Chondrocyte (in vitro differentiated cells): ENCODE measurements around the gene CDR2. TPM values are rescaled to one million over a fixed set of nuclear protein-coding genes. Genes with fewer than 3 reads are reported as not detected.

ENCODE experiments used
- DNase-seq: peaks from one replicate; pipeline ENCODE4 v3.0.0; 2021; ENCODE audit warnings: mixed read lengths, low spot score
- H3K27ac Mint-ChIP-seq: one replicate; pipeline ENCODE4 v1.8.0; 2021; ENCODE audit warnings: mild to moderate bottlenecking, moderate library complexity, mixed read lengths; ENCODE audit not compliant: unreplicated experiment
- H3K27me3 Mint-ChIP-seq: 2 replicates; pipeline ENCODE4 v1.8.0; 2021; ENCODE audit warnings: low read depth, mixed read lengths
- H3K36me3 Mint-ChIP-seq: 2 replicates; pipeline ENCODE4 v1.8.0; 2021; ENCODE audit warnings: low read depth, mixed read lengths
- H3K4me1 Mint-ChIP-seq: 2 replicates; pipeline ENCODE4 v1.8.0; 2021; ENCODE audit warnings: low read depth, mild to moderate bottlenecking, mixed read lengths
- H3K4me3 Mint-ChIP-seq: one replicate; pipeline ENCODE4 v1.8.0; 2021; ENCODE audit warnings: mild to moderate bottlenecking, moderate library complexity, mixed read lengths; ENCODE audit not compliant: unreplicated experiment
- H3K9me3 Mint-ChIP-seq: 2 replicates; pipeline ENCODE4 v1.8.0; 2021; ENCODE audit warnings: low read depth, mixed read lengths
- total RNA-seq: library from RNA; stranded (reverse); gene quantifications from 3 replicates; pipeline ENCODE4 v1.2.1, GENCODE V29; 2021
- TF ChIP-seq, protein P1 (sequence below): fragments of 200-600 bp; sonication (generic); IDR thresholded peaks from 2 replicates; pipeline ENCODE4 v1.5.0; 2021; ENCODE audit warnings: antibody characterized with exemption, mild to moderate bottlenecking, moderate library complexity

CDR2 gene
- total RNA-seq, 1 donor from 2014 or later, result 46.1 TPM

DNA sequence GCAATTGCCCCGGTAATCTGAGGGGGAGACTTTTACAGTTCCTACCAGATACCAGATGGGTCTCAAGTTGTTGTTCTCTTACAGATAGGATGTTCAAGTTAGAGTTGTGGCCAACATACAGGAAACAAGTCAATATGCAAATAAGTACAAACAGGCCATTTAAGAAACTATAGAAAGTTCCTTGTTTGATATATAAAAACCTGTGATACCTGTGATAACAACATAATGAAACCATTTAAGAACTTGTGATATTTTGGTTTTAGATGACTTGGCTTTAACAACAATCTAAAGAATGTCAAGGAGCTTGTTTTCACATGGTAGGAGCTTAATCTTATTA is 16.8 kb downstream of the CDR2 start:
- Mint-ChIP-seq H3K9me3 (no peaks in the 10 kb centered on the region), H3K4me3 (no peak overlapping the region), H3K4me1 (peaks cover 49% of the 10 kb centered on the region), H3K27me3 (no peaks in the 10 kb centered on the region), H3K27ac (peak overlapping the region; percentile 85), H3K36me3 (peaks cover 9% of the 10 kb centered on the region)
- TF ChIP-seq, protein P1, sequence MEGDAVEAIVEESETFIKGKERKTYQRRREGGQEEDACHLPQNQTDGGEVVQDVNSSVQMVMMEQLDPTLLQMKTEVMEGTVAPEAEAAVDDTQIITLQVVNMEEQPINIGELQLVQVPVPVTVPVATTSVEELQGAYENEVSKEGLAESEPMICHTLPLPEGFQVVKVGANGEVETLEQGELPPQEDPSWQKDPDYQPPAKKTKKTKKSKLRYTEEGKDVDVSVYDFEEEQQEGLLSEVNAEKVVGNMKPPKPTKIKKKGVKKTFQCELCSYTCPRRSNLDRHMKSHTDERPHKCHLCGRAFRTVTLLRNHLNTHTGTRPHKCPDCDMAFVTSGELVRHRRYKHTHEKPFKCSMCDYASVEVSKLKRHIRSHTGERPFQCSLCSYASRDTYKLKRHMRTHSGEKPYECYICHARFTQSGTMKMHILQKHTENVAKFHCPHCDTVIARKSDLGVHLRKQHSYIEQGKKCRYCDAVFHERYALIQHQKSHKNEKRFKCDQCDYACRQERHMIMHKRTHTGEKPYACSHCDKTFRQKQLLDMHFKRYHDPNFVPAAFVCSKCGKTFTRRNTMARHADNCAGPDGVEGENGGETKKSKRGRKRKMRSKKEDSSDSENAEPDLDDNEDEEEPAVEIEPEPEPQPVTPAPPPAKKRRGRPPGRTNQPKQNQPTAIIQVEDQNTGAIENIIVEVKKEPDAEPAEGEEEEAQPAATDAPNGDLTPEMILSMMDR, result no peak
- DNase-seq, result no peak

DNA sequence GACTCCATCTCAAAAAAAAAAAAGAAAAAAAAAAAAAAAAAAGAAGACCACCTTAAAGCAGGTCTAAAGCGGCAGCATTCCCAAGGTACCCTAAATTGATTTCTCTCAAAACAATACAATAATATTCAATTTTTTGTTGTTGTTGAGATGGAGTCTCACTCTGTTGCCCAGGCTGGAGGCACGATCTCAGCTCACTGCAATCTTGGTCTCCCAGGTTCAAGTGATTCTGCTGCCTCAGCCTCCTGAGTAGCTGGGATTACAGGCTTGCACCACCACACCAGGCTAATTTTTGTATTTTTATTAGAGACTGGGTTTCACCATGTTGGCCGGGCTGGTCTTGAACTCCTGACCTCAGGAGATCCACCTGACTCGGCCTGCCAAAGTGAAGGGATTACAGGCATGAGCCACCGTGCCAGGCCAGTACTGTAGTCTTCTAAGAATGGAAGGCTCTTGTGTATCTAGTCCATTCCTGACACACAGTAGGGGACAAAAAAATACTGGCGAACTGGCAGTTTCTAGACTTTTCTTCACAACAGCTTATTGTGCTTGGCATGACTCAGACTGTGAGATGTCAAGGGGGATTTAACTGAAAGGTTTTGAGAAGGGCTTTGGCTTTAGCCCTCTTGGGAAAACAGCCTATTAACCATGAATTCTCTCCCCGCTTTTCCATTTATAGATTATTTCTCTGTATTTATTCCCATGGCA is 17.3 kb downstream of the CDR2 start:
- Mint-ChIP-seq H3K27me3 (no peaks in the 10 kb centered on the region), H3K27ac (peak overlapping the region; percentile 85), H3K4me1 (peaks cover 50% of the 10 kb centered on the region), H3K36me3 (peaks cover 6% of the 10 kb centered on the region), H3K9me3 (no peaks in the 10 kb centered on the region), H3K4me3 (no peak overlapping the region)
- TF ChIP-seq, protein P1, result no peak
- DNase-seq, result no peak

DNA sequence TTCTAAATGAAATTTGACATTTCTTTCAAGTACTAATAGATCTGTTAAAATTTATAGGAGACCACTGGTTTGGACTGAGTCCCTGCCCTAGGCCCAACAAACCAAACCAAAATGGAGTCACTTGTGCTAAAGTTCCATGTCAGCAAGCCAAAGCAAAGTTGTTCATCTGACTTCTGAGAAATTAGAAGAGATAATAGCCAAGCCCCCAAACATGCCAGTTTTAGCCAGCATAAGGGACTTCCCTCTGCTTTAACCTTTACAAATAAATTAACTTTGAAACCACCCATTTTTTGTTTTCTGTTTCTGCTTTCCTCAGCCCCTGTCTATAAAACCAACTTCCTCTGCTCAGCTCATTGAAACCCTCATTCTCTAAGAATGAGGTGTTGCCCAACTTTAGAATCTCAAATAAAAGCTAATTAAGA is 18.9 kb downstream of the CDR2 start:
- TF ChIP-seq, protein P1, result no peak
- no peaks in the 10 kb centered on the region for H3K9me3 Mint-ChIP-seq
- no peak overlapping the region for H3K4me3 Mint-ChIP-seq
- H3K27me3 Mint-ChIP-seq, result no peaks in the 10 kb centered on the region
- no peak for DNase-seq
- peaks cover 47% of the 10 kb centered on the region for H3K4me1 Mint-ChIP-seq
- peaks cover 11% of the 10 kb centered on the region for H3K36me3 Mint-ChIP-seq
- H3K27ac Mint-ChIP-seq, result no peak overlapping the region

DNA sequence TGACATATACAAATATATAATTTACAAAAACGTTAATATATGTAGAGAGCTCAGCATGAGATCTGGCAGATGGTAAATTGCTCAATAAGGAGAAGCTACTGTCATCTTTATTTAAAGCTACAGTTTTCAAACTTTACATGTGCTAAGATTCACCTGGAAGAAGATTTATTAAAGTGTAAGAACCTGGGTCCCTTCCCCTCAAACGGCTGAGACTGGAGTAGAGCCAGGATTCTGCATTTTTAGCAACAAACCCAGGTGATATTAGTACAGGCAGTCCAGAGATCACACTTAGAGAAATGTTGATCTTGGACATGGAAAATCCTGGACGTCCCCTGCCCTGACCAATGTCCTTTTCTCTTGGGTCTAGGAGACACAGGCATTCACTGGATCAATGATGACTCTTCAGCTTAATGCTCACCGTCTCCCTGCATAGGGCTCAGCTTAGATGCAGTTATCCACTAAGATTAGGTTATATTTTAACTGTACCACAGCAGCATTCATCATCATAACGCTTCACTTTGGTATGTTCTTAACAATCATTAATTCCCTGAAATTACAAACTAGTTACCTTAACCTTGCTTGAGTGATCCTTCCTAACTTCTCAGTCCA is 20.4 kb downstream of the CDR2 start:
- H3K9me3 Mint-ChIP-seq, result no peaks in the 10 kb centered on the region
- peak overlapping the region; percentile 87 for H3K27ac Mint-ChIP-seq
- no peaks in the 10 kb centered on the region for H3K27me3 Mint-ChIP-seq
- peaks cover 41% of the 10 kb centered on the region for H3K4me1 Mint-ChIP-seq
- TF ChIP-seq, protein P1, result no peak
- H3K36me3 Mint-ChIP-seq, result peaks cover 18% of the 10 kb centered on the region
- H3K4me3 Mint-ChIP-seq, result no peak overlapping the region
- DNase-seq, result no peak

DNA sequence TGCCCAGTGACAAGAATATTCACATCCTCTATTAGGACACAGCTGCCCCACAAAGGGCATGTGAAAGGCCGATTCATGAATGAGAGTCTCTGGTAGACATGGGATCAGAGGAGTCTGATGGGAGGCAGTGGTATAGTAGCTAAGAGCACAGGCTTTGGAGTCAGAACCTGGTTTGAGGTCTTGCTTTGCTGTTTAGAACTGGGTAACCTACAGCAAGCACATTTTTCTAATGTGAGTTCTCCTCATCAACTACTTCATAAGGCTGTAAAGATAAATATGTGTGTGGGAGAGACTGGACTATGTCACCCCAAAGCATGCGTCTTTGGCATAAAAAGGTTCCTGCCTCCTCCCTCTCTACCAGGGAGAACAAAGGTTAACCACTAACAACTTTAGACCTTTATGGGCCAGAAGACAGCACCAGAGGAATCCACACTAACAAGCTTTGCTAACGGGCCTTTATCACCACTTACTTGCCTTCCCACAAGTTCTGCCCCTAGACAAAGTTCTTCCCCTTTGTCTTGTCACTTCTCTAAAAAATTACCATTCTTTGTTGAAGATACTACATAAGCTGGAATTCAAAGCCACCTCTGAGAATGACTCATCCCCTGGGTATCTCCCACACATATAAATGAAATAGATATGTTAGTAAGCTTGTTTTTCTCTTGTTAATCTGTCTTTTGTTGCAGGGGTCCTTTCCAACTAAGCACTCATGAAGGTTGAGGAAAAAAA is 21.1 kb downstream of the CDR2 start:
- Mint-ChIP-seq H3K4me3 (no peak overlapping the region), H3K36me3 (peaks cover 23% of the 10 kb centered on the region), H3K27me3 (no peaks in the 10 kb centered on the region), H3K4me1 (peaks cover 37% of the 10 kb centered on the region), H3K27ac (peak overlapping the region; percentile 87), H3K9me3 (no peaks in the 10 kb centered on the region)
- DNase-seq, result no peak
- TF ChIP-seq, protein P1, result no peak
